Measurements from ENCODE around the gene SLCO4C1.

GRCh38 chr5:102312586-102313370 is 16.7 kb upstream of the SLCO4C1 start:
- TF ChIP-seq POLR2AphosphoS5 (IDR thresholded peaks at IDR 0.05) (no peak), CTCF (IDR thresholded peaks at IDR 0.05) (no peak), POLR2A (IDR thresholded peaks at IDR 0.05) (no peak), EP300 (IDR thresholded peaks at IDR 0.05) (no peak)

Data from suprapubic skin (tissue), 4 donors.